GM06990 (cell line): ENCODE measurements around the gene FSTL4.

Experiments
- DNase-seq: peaks from one replicate; pipeline ENCODE4 v3.0.0-alpha.2; 2011; ENCODE audit not compliant: insufficient read length; ENCODE audit errors: extremely low read depth
- H3K27me3 ChIP-seq: replicated peaks from 2 replicates; pipeline ENCODE4 v1.6.0; 2011; ENCODE audit warnings: low read length; ENCODE audit not compliant: control insufficient read depth, insufficient read depth
- H3K36me3 ChIP-seq: 2 replicates; pipeline ENCODE4 v1.5.1; 2011; ENCODE audit warnings: low read length; ENCODE audit not compliant: control insufficient read depth, insufficient read depth
- H3K4me3 ChIP-seq: replicated peaks from 2 replicates; pipeline ENCODE4 v1.5.1; 2011; ENCODE audit warnings: low read depth, mild to moderate bottlenecking, control low read depth, low read length
- CTCF ChIP-seq: IDR thresholded peaks from 2 replicates; pipeline ENCODE4 v1.5.1; 2011; ENCODE audit warnings: low read length, control low read depth, mild to moderate bottlenecking, inconsistent platforms; ENCODE audit not compliant: insufficient read depth, poor library complexity, severe bottlenecking

FSTL4 gene

GRCh38 chr5:133531594-133531993, 80.7 kb downstream of the FSTL4 start:
- Histone ChIP-seq H3K27me3 (no peaks in the 10 kb centered on the region), H3K4me3 (no peak overlapping the region), H3K36me3 (no peaks in the 10 kb centered on the region)
- TF ChIP-seq CTCF: no peak
- DNase-seq: no peak

GRCh38 chr5:133531178-133531577, 81.2 kb downstream of the FSTL4 start:
- Histone ChIP-seq H3K36me3 (no peaks in the 10 kb centered on the region), H3K4me3 (no peak overlapping the region), H3K27me3 (no peaks in the 10 kb centered on the region)

GRCh38 chr5:133530270-133530669, 82.1 kb downstream of the FSTL4 start:
- Histone ChIP-seq H3K36me3 (no peaks in the 10 kb centered on the region), H3K4me3 (no peak overlapping the region), H3K27me3 (no peaks in the 10 kb centered on the region)
- no peak for TF ChIP-seq CTCF
- DNase-seq: no peak

More at GRCh38 chr5:133531178-133531577, 81.2 kb downstream of the FSTL4 start:
- TF ChIP-seq CTCF: no peak
- no peak for DNase-seq

GRCh38 chr5:133528841-133529240, 83.5 kb downstream of the FSTL4 start:
- TF ChIP-seq CTCF: no peak

GRCh38 chr5:133527311-133527710, 85.0 kb downstream of the FSTL4 start:
- no peak for DNase-seq
- no peaks in the 10 kb centered on the region for H3K36me3 ChIP-seq
- no peak for TF ChIP-seq CTCF
- H3K4me3 ChIP-seq: no peak overlapping the region
- no peaks in the 10 kb centered on the region; the same call in 1 of the 2 replicates for H3K27me3 ChIP-seq

More at GRCh38 chr5:133528841-133529240, 83.5 kb downstream of the FSTL4 start:
- Histone ChIP-seq H3K4me3 (no peak overlapping the region), H3K36me3 (no peaks in the 10 kb centered on the region), H3K27me3 (no peaks in the 10 kb centered on the region; the same call in 1 of the 2 replicates)
- no peak for DNase-seq

- no peak for DNase-seq
- H3K36me3 ChIP-seq: no peaks in the 10 kb centered on the region
- H3K27me3 ChIP-seq: no peaks in the 10 kb centered on the region; the same call in 1 of the 2 replicates
- TF ChIP-seq CTCF: no peak
- no peak overlapping the region for H3K4me3 ChIP-seq
Measured at GRCh38 chr5:133526368-133526767, 86.0 kb downstream of the FSTL4 start.
